NCI-H2196 treated with DMSO at 0.1 percent for 48 hours (cell line): Measurements from ENCODE around the gene AP2A2.

Experiments used
- DNase-seq: peaks from one replicate; lab custom pipeline; 2025; ENCODE audit not compliant: unreplicated experiment; lab: John Stamatoyannopoulos, UW

The AP2A2 gene

GRCh38 chr11:924406-925157 lies 1.1 kb upstream of the AP2A2 start:
- no peak for DNase-seq

GRCh38 chr11:925158-925495 lies 543 bp upstream of the AP2A2 start:
- no peak for DNase-seq

GRCh38 chr11:926341-926916 lies 759 bp downstream of the AP2A2 start:
- no peak for DNase-seq

- DNase-seq, result no peak
These were observed 2.2 kb downstream of the AP2A2 start for GRCh38 chr11:927871-928270.

GRCh38 chr11:928786-929185 lies 3.1 kb downstream of the AP2A2 start:
- no peak for DNase-seq

GRCh38 chr11:929405-929804 lies 3.7 kb downstream of the AP2A2 start:
- DNase-seq, result no peak

GRCh38 chr11:931385-931784 lies 5.7 kb downstream of the AP2A2 start:
- no peak for DNase-seq

- DNase-seq, result no peak
These were observed 6.8 kb downstream of the AP2A2 start for GRCh38 chr11:932435-932834.

- DNase-seq, result no peak
These were observed 7.6 kb downstream of the AP2A2 start for GRCh38 chr11:933142-933851.

- no peak for DNase-seq
These were observed 8.3 kb downstream of the AP2A2 start for GRCh38 chr11:933936-934335.

GRCh38 chr11:934527-934926 lies 8.9 kb downstream of the AP2A2 start:
- DNase-seq, result no peak

GRCh38 chr11:936199-936598 lies 10.5 kb downstream of the AP2A2 start:
- no peak for DNase-seq

GRCh38 chr11:937841-938261 lies 12.2 kb downstream of the AP2A2 start:
- DNase-seq, result no peak

- DNase-seq, result no peak
These were observed 14.9 kb downstream of the AP2A2 start for GRCh38 chr11:940496-941135.

GRCh38 chr11:942823-943222 lies 17.2 kb downstream of the AP2A2 start:
- DNase-seq, result no peak

GRCh38 chr11:944711-945470 lies 19.2 kb downstream of the AP2A2 start:
- DNase-seq, result no peak

GRCh38 chr11:945986-946385 lies 20.3 kb downstream of the AP2A2 start:
- DNase-seq, result no peak

- DNase-seq, result no peak
These were observed 22.1 kb downstream of the AP2A2 start for GRCh38 chr11:947744-948143.

GRCh38 chr11:951507-951906 lies 25.8 kb downstream of the AP2A2 start:
- DNase-seq, result no peak

- no peak for DNase-seq
These were observed 27.0 kb downstream of the AP2A2 start for GRCh38 chr11:952406-953385.
